Erythroblast (primary cell): ENCODE data around the gene ACOT12.

Experiments used
- GATA1 ChIP-seq: IDR thresholded peaks from 2 replicates; pipeline ENCODE4 v1.6.1; 2011; ENCODE audit warnings: low read depth, mild to moderate bottlenecking, control low read depth, low read length, moderate library complexity
- POLR2A ChIP-seq: IDR thresholded peaks from 2 replicates; pipeline ENCODE4 v1.6.1; 2011; ENCODE audit warnings: mild to moderate bottlenecking, low read length

DNA sequence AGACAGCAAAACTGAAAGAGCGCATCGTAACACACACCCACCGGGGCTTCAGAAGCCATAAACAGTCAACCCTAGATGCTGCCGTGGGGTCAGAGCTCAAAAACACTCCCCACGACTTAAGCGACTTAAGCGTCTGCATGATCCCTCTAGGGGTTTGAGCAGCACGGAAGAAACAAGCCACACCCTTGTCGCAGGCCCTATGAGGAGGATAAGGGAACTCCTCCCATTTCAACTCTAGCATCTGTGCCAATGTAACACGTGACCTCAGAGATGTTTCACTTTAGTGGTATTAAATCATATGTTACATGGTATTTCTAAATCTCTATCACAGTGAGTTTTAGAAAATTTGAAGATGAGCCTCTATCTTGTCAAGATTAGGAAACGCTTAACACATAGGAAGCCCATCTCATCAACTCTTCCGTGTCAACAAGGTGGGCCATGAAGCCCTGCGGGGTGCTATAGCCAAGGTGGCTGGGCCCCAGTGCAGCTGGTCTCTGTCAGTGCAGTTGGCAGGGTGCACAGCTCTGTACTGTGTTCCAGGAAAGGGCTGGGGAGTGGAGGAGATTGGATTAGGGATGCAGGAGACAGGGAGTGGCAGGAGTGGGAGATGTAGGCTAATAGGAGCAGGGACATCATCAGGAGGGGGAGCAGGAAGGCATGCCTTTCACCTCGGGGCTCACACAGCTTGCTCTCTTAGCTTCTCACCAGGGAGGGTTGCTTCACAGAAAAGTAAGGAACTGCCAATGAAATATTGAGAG lies 59.5 kb downstream of the ACOT12 start:
- TF ChIP-seq POLR2A (no peak), GATA1 (no peak)
